ENCODE results near the gene IRX6. TPM values are rescaled to one million over a fixed set of nuclear protein-coding genes. Genes with fewer than 3 reads are reported as not detected.
A peak's percentile ranks its signal among the peaks of the same experiment; 100 is the strongest.

IRX6 gene
- total RNA-seq, 1 experiment from 2014 or later: 0.22 TPM

- TF ChIP-seq ZNF281 (CRISPR knock-in tag; IDR thresholded peaks at IDR 0.05): no peak
- TF ChIP-seq, protein P1, sequence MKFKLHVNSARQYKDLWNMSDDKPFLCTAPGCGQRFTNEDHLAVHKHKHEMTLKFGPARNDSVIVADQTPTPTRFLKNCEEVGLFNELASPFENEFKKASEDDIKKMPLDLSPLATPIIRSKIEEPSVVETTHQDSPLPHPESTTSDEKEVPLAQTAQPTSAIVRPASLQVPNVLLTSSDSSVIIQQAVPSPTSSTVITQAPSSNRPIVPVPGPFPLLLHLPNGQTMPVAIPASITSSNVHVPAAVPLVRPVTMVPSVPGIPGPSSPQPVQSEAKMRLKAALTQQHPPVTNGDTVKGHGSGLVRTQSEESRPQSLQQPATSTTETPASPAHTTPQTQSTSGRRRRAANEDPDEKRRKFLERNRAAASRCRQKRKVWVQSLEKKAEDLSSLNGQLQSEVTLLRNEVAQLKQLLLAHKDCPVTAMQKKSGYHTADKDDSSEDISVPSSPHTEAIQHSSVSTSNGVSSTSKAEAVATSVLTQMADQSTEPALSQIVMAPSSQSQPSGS (CRISPR knock-in tag; IDR thresholded peaks at IDR 0.05; ENCODE audit: borderline replicate concordance, low read depth): no peak
Measured at GRCh38 chr16:55291847-55292246, 32.2 kb upstream of the IRX6 start (continued).

DNA sequence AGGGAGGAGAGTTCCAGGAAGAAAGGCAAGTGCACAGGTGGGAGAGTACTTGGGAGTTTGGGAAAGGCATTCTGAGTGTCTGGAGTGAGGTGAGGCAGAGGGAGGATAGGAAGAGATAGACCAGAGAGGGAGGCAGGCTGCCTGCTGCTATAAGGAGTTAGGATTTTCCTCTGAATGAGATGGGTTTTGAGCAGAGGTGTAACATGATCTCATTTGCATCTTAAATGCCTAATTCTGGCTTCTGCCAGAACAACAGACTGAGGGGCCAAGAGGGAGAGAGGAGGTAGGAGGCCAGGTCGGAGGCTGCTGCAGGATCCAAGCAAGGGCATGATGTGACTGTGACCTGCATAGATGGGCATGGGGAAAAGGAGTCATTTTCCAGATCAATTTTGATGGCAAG is 31.5 kb upstream of the IRX6 start:
- H3K4me1 Mint-ChIP-seq: peaks cover 22% of the 10 kb centered on the region
- H3K27me3 Mint-ChIP-seq (ENCODE audit: low read depth): peaks cover 4% of the 10 kb centered on the region
- POLR2A ChIA-PET: no interaction called here
- TF ChIP-seq KAT7 (CRISPR knock-in tag; IDR thresholded peaks at IDR 0.05; ENCODE audit: borderline replicate concordance): no peak
- TF ChIP-seq, protein P2, sequence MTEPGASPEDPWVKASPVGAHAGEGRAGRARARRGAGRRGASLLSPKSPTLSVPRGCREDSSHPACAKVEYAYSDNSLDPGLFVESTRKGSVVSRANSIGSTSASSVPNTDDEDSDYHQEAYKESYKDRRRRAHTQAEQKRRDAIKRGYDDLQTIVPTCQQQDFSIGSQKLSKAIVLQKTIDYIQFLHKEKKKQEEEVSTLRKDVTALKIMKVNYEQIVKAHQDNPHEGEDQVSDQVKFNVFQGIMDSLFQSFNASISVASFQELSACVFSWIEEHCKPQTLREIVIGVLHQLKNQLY (CRISPR knock-in tag; IDR thresholded peaks at IDR 0.05): no peak
- no peak for TF ChIP-seq TEAD1 (CRISPR knock-in tag; IDR thresholded peaks at IDR 0.05)
- no peak for TF ChIP-seq ELF4 (CRISPR knock-in tag; IDR thresholded peaks at IDR 0.05; ENCODE audit: low read depth)
- TF ChIP-seq USF1 (CRISPR knock-in tag; IDR thresholded peaks at IDR 0.05): no peak
- TF ChIP-seq ZNF416 (CRISPR knock-in tag; IDR thresholded peaks at IDR 0.05): no peak
- TF ChIP-seq IRF1 (CRISPR knock-in tag; IDR thresholded peaks at IDR 0.05): no peak
- TF ChIP-seq, protein P3, sequence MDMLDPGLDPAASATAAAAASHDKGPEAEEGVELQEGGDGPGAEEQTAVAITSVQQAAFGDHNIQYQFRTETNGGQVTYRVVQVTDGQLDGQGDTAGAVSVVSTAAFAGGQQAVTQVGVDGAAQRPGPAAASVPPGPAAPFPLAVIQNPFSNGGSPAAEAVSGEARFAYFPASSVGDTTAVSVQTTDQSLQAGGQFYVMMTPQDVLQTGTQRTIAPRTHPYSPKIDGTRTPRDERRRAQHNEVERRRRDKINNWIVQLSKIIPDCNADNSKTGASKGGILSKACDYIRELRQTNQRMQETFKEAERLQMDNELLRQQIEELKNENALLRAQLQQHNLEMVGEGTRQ (CRISPR knock-in tag; IDR thresholded peaks at IDR 0.05): no peak
- TF ChIP-seq, protein P4, sequence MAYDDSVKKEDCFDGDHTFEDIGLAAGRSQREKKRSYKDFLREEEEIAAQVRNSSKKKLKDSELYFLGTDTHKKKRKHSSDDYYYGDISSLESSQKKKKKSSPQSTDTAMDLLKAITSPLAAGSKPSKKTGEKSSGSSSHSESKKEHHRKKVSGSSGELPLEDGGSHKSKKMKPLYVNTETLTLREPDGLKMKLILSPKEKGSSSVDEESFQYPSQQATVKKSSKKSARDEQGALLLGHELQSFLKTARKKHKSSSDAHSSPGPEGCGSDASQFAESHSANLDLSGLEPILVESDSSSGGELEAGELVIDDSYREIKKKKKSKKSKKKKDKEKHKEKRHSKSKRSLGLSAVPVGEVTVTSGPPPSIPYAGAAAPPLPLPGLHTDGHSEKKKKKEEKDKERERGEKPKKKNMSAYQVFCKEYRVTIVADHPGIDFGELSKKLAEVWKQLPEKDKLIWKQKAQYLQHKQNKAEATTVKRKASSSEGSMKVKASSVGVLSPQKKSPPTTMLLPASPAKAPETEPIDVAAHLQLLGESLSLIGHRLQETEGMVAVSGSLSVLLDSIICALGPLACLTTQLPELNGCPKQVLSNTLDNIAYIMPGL (CRISPR knock-in tag; IDR thresholded peaks at IDR 0.05): no peak
- TF ChIP-seq NR1H2 (CRISPR knock-in tag; IDR thresholded peaks at IDR 0.05): no peak
- no peak for TF ChIP-seq ZNF232 (CRISPR knock-in tag; IDR thresholded peaks at IDR 0.05)
- CTCF ChIA-PET: interaction anchor here (0.7 to 1.4 kb wide), 2 partner anchors 25 to 35 kb away, joined by 3 to 4 read pairs; no protein-coding TSS in a partner anchor
- peaks cover 16% of the 10 kb centered on the region for H3K9me3 Mint-ChIP-seq
- peaks cover 9% of the 10 kb centered on the region for H3K36me3 Mint-ChIP-seq
- H3K27ac Mint-ChIP-seq: no peak overlapping the region; the same call in 1 of the 2 replicates
- ATAC-seq: peak; percentile 85
- no peak for DNase-seq (ENCODE audit: low spot score)
- peak overlapping the region; percentile 10 for H3K4me3 Mint-ChIP-seq

DNA sequence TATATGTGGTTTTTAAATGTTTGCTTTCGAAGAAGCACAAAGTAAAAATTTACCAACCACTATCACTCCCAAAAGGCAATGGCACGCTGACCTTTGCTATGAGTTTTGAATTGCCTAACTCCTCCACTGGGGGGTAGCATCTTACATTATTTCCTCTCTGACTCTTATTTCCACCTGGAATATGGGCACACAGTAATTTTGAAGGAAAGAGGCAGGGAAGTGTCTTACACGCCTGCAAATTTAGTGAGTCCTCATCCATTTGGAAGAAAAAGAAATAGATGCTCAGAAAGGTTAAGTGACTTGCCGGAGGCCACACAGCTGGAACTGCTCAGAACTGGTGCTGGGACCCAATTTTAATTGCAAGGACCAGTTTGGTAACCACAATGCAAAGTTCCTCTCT is 29.9 kb upstream of the IRX6 start:
- H3K27me3 Mint-ChIP-seq (ENCODE audit: low read depth): no peaks in the 10 kb centered on the region; the same call in 1 of the 2 replicates
- no peak overlapping the region for H3K27ac Mint-ChIP-seq
- H3K36me3 Mint-ChIP-seq: peaks cover 5% of the 10 kb centered on the region; the same call in 1 of the 2 replicates
- no peak overlapping the region for H3K4me3 Mint-ChIP-seq
- H3K4me1 Mint-ChIP-seq: peaks cover 25% of the 10 kb centered on the region
- CTCF ChIA-PET: interaction anchor here (1.0 to 2.0 kb wide), 2 partner anchors 29 to 77 kb away, joined by 6 to 11 read pairs; partner anchors contain the start of gene IRX6
- peaks cover 18% of the 10 kb centered on the region for H3K9me3 Mint-ChIP-seq
- DNase-seq (ENCODE audit: low spot score) (no peak), ATAC-seq (no peak)
- POLR2A ChIA-PET: no interaction called here
- TF ChIP-seq TEAD4 (CRISPR knock-in tag; IDR thresholded peaks at IDR 0.05) (no peak), ZNF219 (CRISPR knock-in tag; IDR thresholded peaks at IDR 0.05; ENCODE audit: borderline replicate concordance) (no peak), ZNF396 (CRISPR knock-in tag; IDR thresholded peaks at IDR 0.05; ENCODE audit: borderline replicate concordance) (no peak), CREB1 (CRISPR knock-in tag; IDR thresholded peaks at IDR 0.05) (no peak), RELA (CRISPR knock-in tag; IDR thresholded peaks at IDR 0.05; ENCODE audit: borderline replicate concordance) (no peak), JUN (CRISPR knock-in tag; IDR thresholded peaks at IDR 0.05) (no peak), ERG (CRISPR knock-in tag; IDR thresholded peaks at IDR 0.05) (no peak), ZNF317 (CRISPR knock-in tag; IDR thresholded peaks at IDR 0.05; ENCODE audit: borderline replicate concordance, low read depth) (no peak)

Measured in WTC11 (cell line).